ENCODE measurements around the gene EPS15. TPM values are rescaled to one million over a fixed set of nuclear protein-coding genes. Genes with fewer than 3 reads are reported as not detected.

Gene EPS15
- total RNA-seq, 4 donors from 2014 or later: 53.5 to 106 (median 74.2) TPM

DNA sequence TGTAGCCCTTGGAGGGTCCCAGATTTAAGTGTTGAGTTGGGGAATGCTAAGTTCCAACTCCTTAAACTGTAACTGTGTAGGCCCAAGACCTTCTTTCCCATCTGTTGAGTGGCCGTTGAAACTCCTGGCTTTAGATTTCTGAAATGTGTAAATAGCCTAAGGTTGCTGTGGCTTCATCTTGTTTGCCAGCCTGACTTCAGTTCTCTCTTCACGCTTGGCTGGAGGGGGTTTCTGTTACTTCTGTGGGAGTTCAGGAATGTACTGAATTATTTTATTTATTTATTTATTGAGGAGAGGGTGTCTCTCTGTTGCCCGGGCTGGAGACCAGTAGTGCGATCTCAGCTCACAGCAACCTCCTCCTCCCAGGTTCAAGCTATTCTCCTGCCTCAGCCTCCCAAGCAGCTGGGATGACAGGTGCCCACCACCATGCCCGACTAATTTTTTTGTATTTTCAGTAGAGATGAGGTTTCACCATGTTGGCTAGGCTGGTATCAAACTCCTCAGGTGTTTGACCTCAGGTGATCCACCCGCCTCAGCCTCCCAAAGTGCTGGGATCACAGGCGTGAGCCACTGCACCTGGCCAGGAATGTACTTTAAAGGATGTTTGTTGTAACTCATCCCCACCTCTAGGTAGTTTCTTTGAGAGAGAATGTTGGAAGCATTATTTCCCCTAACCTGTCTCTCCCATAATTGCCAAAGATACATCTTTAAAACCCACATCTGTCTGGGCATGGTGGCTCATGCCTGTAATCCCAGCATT, 194.6 kb downstream of the EPS15 start:
- ATAC-seq: no peak
- Histone ChIP-seq H3K27ac (no peak overlapping the region), H3K4me3 (no peak overlapping the region), H3K36me3 (no peaks in the 10 kb centered on the region), H3K27me3 (peaks cover 9% of the 10 kb centered on the region), H3K9me3 (no peaks in the 10 kb centered on the region), H3K4me1 (peaks cover 0 to under 1% (median 0%) of the 10 kb centered on the region in 3 donors)
- TF ChIP-seq POLR2AphosphoS5 (IDR thresholded peaks at IDR 0.05) (no peak), POLR2A (IDR thresholded peaks at IDR 0.05) (no peak), EP300 (IDR thresholded peaks at IDR 0.05) (no peak)
- TF ChIP-seq, protein P1, sequence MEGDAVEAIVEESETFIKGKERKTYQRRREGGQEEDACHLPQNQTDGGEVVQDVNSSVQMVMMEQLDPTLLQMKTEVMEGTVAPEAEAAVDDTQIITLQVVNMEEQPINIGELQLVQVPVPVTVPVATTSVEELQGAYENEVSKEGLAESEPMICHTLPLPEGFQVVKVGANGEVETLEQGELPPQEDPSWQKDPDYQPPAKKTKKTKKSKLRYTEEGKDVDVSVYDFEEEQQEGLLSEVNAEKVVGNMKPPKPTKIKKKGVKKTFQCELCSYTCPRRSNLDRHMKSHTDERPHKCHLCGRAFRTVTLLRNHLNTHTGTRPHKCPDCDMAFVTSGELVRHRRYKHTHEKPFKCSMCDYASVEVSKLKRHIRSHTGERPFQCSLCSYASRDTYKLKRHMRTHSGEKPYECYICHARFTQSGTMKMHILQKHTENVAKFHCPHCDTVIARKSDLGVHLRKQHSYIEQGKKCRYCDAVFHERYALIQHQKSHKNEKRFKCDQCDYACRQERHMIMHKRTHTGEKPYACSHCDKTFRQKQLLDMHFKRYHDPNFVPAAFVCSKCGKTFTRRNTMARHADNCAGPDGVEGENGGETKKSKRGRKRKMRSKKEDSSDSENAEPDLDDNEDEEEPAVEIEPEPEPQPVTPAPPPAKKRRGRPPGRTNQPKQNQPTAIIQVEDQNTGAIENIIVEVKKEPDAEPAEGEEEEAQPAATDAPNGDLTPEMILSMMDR (IDR thresholded peaks at IDR 0.05): no peak
- WGBS, 2 donors (ENCODE audit: low coverage in 1 of 2): 90 to 93% methylated on average over 4 to 6 of the region's 7 CpGs

DNA sequence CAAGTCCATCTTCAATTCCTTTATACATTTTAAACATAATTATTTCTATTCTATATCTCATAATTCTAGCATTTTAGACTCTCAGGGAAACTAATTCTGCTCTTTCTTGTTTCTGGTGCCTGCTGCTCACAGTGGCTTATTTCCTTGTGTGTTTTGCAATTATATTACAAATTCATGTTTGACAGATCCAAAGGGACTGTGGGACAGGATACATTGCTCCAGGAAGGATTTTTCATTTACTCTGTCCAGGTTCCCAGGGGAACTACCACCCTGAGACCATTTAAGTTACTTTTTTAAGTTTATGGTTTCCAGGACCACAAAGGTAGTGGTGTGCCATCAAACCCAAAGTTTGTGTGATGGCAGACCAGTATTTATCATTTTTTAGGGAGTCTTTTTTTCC, 195.3 kb downstream of the EPS15 start:
- Histone ChIP-seq H3K4me1 (no peaks in the 10 kb centered on the region), H3K4me3 (no peak overlapping the region), H3K27ac (no peak overlapping the region), H3K36me3 (no peaks in the 10 kb centered on the region), H3K9me3 (no peaks in the 10 kb centered on the region), H3K27me3 (peaks cover 6% of the 10 kb centered on the region)
- no peak for ATAC-seq
- TF ChIP-seq POLR2A (IDR thresholded peaks at IDR 0.05): no peak
- TF ChIP-seq POLR2AphosphoS5 (IDR thresholded peaks at IDR 0.05): no peak
- no peak for TF ChIP-seq EP300 (IDR thresholded peaks at IDR 0.05)
- TF ChIP-seq, protein P1 (IDR thresholded peaks at IDR 0.05): no peak

DNA sequence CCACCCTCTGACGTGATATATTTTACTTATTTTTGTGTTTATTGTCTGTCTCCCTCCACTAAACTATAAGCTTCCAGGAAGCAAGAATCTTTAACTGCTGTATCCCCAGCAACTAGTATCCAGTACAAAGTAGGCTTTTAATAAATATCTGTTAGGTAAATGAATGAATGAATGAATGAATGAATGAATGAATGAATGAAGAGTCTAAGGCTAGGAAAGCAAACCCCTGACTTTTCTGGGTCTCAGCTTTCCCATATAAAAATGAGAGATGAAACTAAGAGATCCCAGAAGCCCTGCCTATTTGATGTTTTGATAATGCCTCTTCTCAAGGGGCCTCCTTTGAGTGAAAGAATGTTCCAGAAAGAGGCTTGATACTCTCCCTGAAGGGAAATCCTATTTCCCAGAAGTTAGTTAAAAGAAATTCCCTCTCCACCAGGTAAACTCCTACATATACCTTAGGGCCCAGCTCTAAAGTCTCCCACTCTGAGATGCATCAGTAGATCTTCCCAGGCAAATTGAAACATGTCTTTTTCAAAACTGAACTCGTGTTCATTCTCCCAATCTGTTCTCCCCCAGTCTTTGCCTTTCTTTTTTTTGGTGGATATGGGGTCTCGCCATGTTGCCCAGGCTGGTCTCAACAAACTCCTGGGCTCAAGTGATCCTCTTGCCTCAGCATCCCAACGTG, 196.5 kb downstream of the EPS15 start:
- Histone ChIP-seq H3K4me3 (no peak overlapping the region), H3K4me1 (no peaks in the 10 kb centered on the region), H3K27ac (no peak overlapping the region), H3K27me3 (peaks cover 6% of the 10 kb centered on the region), H3K9me3 (no peaks in the 10 kb centered on the region), H3K36me3 (no peaks in the 10 kb centered on the region)
- no peak for ATAC-seq
- TF ChIP-seq, protein P1 (IDR thresholded peaks at IDR 0.05): no peak
- TF ChIP-seq EP300 (IDR thresholded peaks at IDR 0.05) (no peak), POLR2AphosphoS5 (IDR thresholded peaks at IDR 0.05) (no peak), POLR2A (IDR thresholded peaks at IDR 0.05) (no peak)
- 77 to 81% methylated on average over 3 to 4 of the region's 4 CpGs for WGBS, 2 donors (ENCODE audit: low coverage in 1 of 2)

DNA sequence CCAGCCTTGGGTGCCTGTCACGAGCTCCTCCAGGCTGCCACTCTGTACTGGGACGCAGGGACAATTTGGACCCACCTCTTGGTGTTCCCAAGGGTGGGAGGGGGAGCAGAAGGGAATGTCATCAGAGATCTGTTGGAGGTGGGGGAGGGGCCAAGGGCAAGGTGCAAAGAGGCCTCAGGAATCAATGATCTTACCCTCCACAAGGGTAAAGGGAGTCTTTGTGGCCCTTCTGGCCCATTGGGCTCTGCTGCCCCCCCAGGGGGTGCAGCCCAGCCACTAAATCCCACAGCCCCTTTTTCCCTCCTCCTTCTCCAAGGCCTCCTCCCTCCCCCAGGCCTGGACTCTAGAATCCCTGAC, 197.2 kb downstream of the EPS15 start:
- Histone ChIP-seq H3K36me3 (no peaks in the 10 kb centered on the region), H3K27ac (no peak overlapping the region), H3K9me3 (no peaks in the 10 kb centered on the region), H3K4me1 (no peaks in the 10 kb centered on the region), H3K4me3 (no peak overlapping the region), H3K27me3 (peaks cover 6% of the 10 kb centered on the region)
- WGBS, 2 donors (ENCODE audit: low coverage in 1 of 2): 100% methylated on average over 2 of the region's 2 CpGs; no CpG with 5 or more reads in 1 of the 2 donors
- no peak for TF ChIP-seq POLR2AphosphoS5 (IDR thresholded peaks at IDR 0.05)
- TF ChIP-seq, protein P1 (IDR thresholded peaks at IDR 0.05): no peak
- no peak for TF ChIP-seq POLR2A (IDR thresholded peaks at IDR 0.05)
- TF ChIP-seq EP300 (IDR thresholded peaks at IDR 0.05): no peak
- ATAC-seq: no peak

Data from gastroesophageal sphincter (tissue), 4 donors.